Right lobe of liver (tissue), 4 donors: ENCODE measurements around the gene BOD1L1.

Source experiments
- CTCF ChIP-seq, 4 donors: fragments of 200-600 bp in 3 of 4; fragments of 450-650 bp in 1 of 4; IDR thresholded peaks; one replicate each; pipeline versions ENCODE4 v1.5.1 to v1.8.0; 2016 to 2022; ENCODE audit warnings: antibody characterized with exemption in 4 of 4, mild to moderate bottlenecking in 2 of 4
- POLR2A ChIP-seq: fragments of 450-650 bp; IDR thresholded peaks from one replicate; pipeline ENCODE4 v1.6.1; 2017; ENCODE audit warnings: antibody characterized with exemption, mild to moderate bottlenecking
- donor health status: DM: no; HTN: no; CAD: no.
- donor health status: DM: no; HTN: no; CAD: no.
- donor health status: DM: no; HTN: yes; CAD: no.

DNA sequence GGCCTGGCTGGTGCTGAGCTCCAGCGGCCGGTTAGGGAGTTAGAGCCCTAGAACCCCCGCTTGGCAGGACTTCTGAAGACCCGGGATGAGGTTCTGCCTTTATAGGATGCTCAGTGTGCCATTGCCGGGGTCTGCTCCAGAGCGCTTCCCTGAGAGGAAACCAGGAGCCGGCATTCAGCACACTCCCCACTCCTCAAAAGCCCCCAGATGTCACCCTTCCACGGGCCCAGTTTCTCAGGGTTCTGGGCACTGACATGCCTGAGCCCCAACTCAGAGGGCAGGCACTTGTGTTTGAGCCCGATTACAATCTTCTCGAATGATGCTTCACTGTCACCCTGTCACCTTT lies 89.7 kb downstream of the BOD1L1 start:
- TF ChIP-seq CTCF (IDR thresholded peaks at IDR 0.05), result no peak
- TF ChIP-seq POLR2A, result no peak
